Cardiac muscle cell (in vitro differentiated cells and primary cell): ENCODE measurements around the gene NPBWR2. TPM values are rescaled to one million over a fixed set of nuclear protein-coding genes. Genes with fewer than 3 reads are reported as not detected.

Source experiments
- DNase-seq, 2 donors: peaks; one replicate each; pipeline versions ENCODE4 v3.0.0 to v3.0.0-alpha.2; 2010 to 2017; ENCODE audit warnings: low read depth in 1 of 2, low spot score in 1 of 2
- H3K27ac ChIP-seq: fragments of 200-600 bp; sonication (generic); 2 replicates; pipeline ENCODE4 v1.5.1; 2016
- H3K27me3 ChIP-seq: fragments of 200-600 bp; sonication (generic); 2 replicates; pipeline ENCODE4 v1.6.0; 2016; ENCODE audit warnings: control low read depth
- H3K36me3 ChIP-seq: fragments of 200-600 bp; sonication (generic); 2 replicates; pipeline ENCODE4 v1.5.1; 2016; ENCODE audit warnings: control low read depth
- H3K4me1 ChIP-seq: fragments of 200-600 bp; sonication (generic); 2 replicates; pipeline ENCODE4 v1.8.1; 2017; ENCODE audit warnings: low read depth, mild to moderate bottlenecking, mixed run types
- H3K4me3 ChIP-seq: fragments of 200-600 bp; sonication (generic); 2 replicates; pipeline ENCODE4 v1.5.1; 2016; ENCODE audit warnings: mild to moderate bottlenecking
- H3K9me3 ChIP-seq: fragments of 200-600 bp; sonication (generic); 2 replicates; pipeline ENCODE4 v1.5.1; 2017; ENCODE audit warnings: low read depth, mild to moderate bottlenecking, control low read depth
- CTCF ChIP-seq: IDR thresholded peaks from 2 replicates; pipeline ENCODE4 v1.5.1; 2012; ENCODE audit warnings: low read depth, mild to moderate bottlenecking, low read length
- polyA plus RNA-seq: library from polyadenylated mRNA; unstranded; fragments of >200 nt; fragmentation: Nextera tagmentation; extraction: Ambion mirVana; gene quantifications from 2 replicates; pipeline ENCODE4 v1.2.1, GENCODE V29; 2016
- total RNA-seq: library from RNA; depleted of rRNA; stranded (reverse); fragments of >200 nt; gene quantifications from 2 replicates; pipeline ENCODE4 v1.2.3, GENCODE V29; 2016

NPBWR2 gene
- total and polyA plus RNA-seq, 2 experiments from 2014 or later = not detected

GRCh38 chr20:64071341-64072332 is 35.7 kb downstream of the NPBWR2 start:
- TF ChIP-seq CTCF = no peak
- H3K9me3 ChIP-seq = no peaks in the 10 kb centered on the region
- DNase-seq = no peak
- peaks cover 6% of the 10 kb centered on the region for H3K36me3 ChIP-seq
- H3K4me3 ChIP-seq = no peak overlapping the region
- no peaks in the 10 kb centered on the region for H3K4me1 ChIP-seq
- H3K27me3 ChIP-seq = no peaks in the 10 kb centered on the region
- H3K27ac ChIP-seq = no peak overlapping the region

GRCh38 chr20:64070244-64070993 is 36.9 kb downstream of the NPBWR2 start:
- no peaks in the 10 kb centered on the region for H3K27me3 ChIP-seq
- no peak for DNase-seq
- no peak for TF ChIP-seq CTCF

GRCh38 chr20:64069614-64070243 is 37.6 kb downstream of the NPBWR2 start:
- H3K9me3 ChIP-seq = no peaks in the 10 kb centered on the region
- peak; percentile 35 to 63 for DNase-seq
- H3K4me3 ChIP-seq = no peak overlapping the region
- peaks cover 6% of the 10 kb centered on the region for H3K36me3 ChIP-seq
- TF ChIP-seq CTCF = peak; percentile 77
- no peaks in the 10 kb centered on the region for H3K27me3 ChIP-seq
- no peak overlapping the region for H3K27ac ChIP-seq
- no peaks in the 10 kb centered on the region for H3K4me1 ChIP-seq

More at GRCh38 chr20:64070244-64070993, 36.9 kb downstream of the NPBWR2 start:
- peaks cover 6% of the 10 kb centered on the region for H3K36me3 ChIP-seq
- H3K4me1 ChIP-seq = no peaks in the 10 kb centered on the region
- no peak overlapping the region for H3K27ac ChIP-seq
- no peak overlapping the region for H3K4me3 ChIP-seq
- no peaks in the 10 kb centered on the region for H3K9me3 ChIP-seq

GRCh38 chr20:64069209-64069613 is 38.2 kb downstream of the NPBWR2 start:
- no peak for DNase-seq
- no peaks in the 10 kb centered on the region for H3K9me3 ChIP-seq
- no peak overlapping the region for H3K27ac ChIP-seq
- TF ChIP-seq CTCF = no peak
- H3K36me3 ChIP-seq = peaks cover 6% of the 10 kb centered on the region
- peaks cover under 1% of the 10 kb centered on the region for H3K4me1 ChIP-seq
- H3K27me3 ChIP-seq = no peaks in the 10 kb centered on the region
- H3K4me3 ChIP-seq = no peak overlapping the region
